GM23338 (cell line): Measurements from ENCODE around the gene CCNG1. TPM values are rescaled to one million over a fixed set of nuclear protein-coding genes. Genes with fewer than 3 reads are reported as not detected.
A peak's percentile ranks its signal among the peaks of the same experiment; 100 is the strongest.

Source experiments
- ATAC-seq: fragments of 200-7000 bp; cut with Tn5 transposase; 3 replicates; pipeline ENCODE4 v1.9.1; 2020
- DNase-seq: peaks from one replicate; pipeline ENCODE4 v3.0.0-alpha.2; 2015; ENCODE audit warnings: low spot score
- H2AFZ ChIP-seq: fragments of 200-600 bp; sonication (generic); 2 replicates; pipeline ENCODE4 v1.8.0; 2016; ENCODE audit warnings: antibody characterized with exemption, mild to moderate bottlenecking, moderate library complexity
- H3F3A ChIP-seq: fragments of 200-600 bp; sonication (generic); replicated peaks from 2 replicates; pipeline ENCODE4 v1.8.0; 2017; ENCODE audit warnings: antibody characterized with exemption, mixed run types, low read depth
- H3K27ac ChIP-seq: fragments of 200-600 bp; sonication (generic); 2 replicates; pipeline ENCODE4 v1.6.1; 2016; ENCODE audit warnings: low read depth
- H3K27me3 ChIP-seq: fragments of 200-600 bp; sonication (generic); 2 replicates; pipeline ENCODE4 v1.8.0; 2016; ENCODE audit warnings: mild to moderate bottlenecking, mixed run types, moderate library complexity; ENCODE audit not compliant: insufficient read depth
- H3K36me3 ChIP-seq: fragments of 200-600 bp; sonication (generic); 2 replicates; pipeline ENCODE4 v1.8.0; 2016; ENCODE audit warnings: mild to moderate bottlenecking; ENCODE audit not compliant: insufficient read depth
- H3K4me1 ChIP-seq: fragments of 200-600 bp; sonication (generic); 2 replicates; pipeline ENCODE4 v1.8.0; 2016; ENCODE audit warnings: mild to moderate bottlenecking, moderate library complexity; ENCODE audit not compliant: insufficient read depth
- H3K4me2 ChIP-seq: fragments of 200-600 bp; sonication (generic); 2 replicates; pipeline ENCODE4 v1.7.1; 2017; ENCODE audit warnings: mixed run types
- H3K4me3 ChIP-seq: fragments of 200-600 bp; sonication (generic); 2 replicates; pipeline ENCODE4 v1.6.1; 2016; ENCODE audit warnings: mixed run types
- H3K79me2 ChIP-seq: fragments of 200-600 bp; sonication (generic); replicated peaks from 2 replicates; pipeline ENCODE4 v1.8.0; 2017; ENCODE audit warnings: mild to moderate bottlenecking; ENCODE audit not compliant: insufficient read depth
- H3K9me2 ChIP-seq: fragments of 200-600 bp; sonication (generic); 2 replicates; pipeline ENCODE4 v1.8.0; 2017; ENCODE audit not compliant: insufficient read depth
- H4K20me1 ChIP-seq: fragments of 200-600 bp; sonication (generic); replicated peaks from 2 replicates; pipeline ENCODE4 v1.8.0; 2017; ENCODE audit warnings: mild to moderate bottlenecking; ENCODE audit not compliant: insufficient read depth
- H3K27ac Mint-ChIP-seq: 2 replicates; pipeline ENCODE4 v1.8.0; 2020; ENCODE audit warnings: inconsistent platforms, mild to moderate bottlenecking, moderate library complexity, mixed read lengths
- H3K27me3 Mint-ChIP-seq: 3 replicates; pipeline ENCODE4 v1.8.0; 2022; ENCODE audit warnings: low read depth, mild to moderate bottlenecking, moderate library complexity, mixed read lengths, inconsistent platforms; ENCODE audit not compliant: insufficient read depth, poor library complexity
- H3K36me3 Mint-ChIP-seq: 3 replicates; pipeline ENCODE4 v1.8.0; 2021; ENCODE audit warnings: low read depth, mild to moderate bottlenecking, inconsistent platforms, moderate library complexity, mixed read lengths
- H3K4me1 Mint-ChIP-seq: 3 replicates; pipeline ENCODE4 v1.8.0; 2020; ENCODE audit warnings: mild to moderate bottlenecking, inconsistent platforms, mixed read lengths
- H3K4me3 Mint-ChIP-seq: 3 replicates; pipeline ENCODE4 v1.8.0; 2021; ENCODE audit warnings: moderate library complexity, mild to moderate bottlenecking, inconsistent platforms, mixed read lengths
- H3K9me3 Mint-ChIP-seq: 3 replicates; pipeline ENCODE4 v1.8.0; 2020; ENCODE audit warnings: moderate library complexity, mild to moderate bottlenecking, inconsistent platforms, mixed read lengths
- CREB1 ChIP-seq: fragments of 250-450 bp; sonication (Bioruptor Pico); IDR thresholded peaks from 2 replicates; pipeline ENCODE4 v1.5.0; 2020; ENCODE audit warnings: low read depth, mild to moderate bottlenecking, moderate library complexity
- EZH2 ChIP-seq: fragments of 200-600 bp; sonication (generic); IDR thresholded peaks from one replicate; pipeline ENCODE4 v1.8.0; 2017; ENCODE audit warnings: antibody characterized with exemption, mild to moderate bottlenecking, low read depth; ENCODE audit not compliant: unreplicated experiment
- EZH2phosphoT487 ChIP-seq: fragments of 200-600 bp; sonication (generic); IDR thresholded peaks from one replicate; pipeline ENCODE4 v1.8.1; 2018; ENCODE audit warnings: antibody characterized with exemption; ENCODE audit not compliant: unreplicated experiment
- JUNB ChIP-seq: IDR thresholded peaks from one replicate; pipeline ENCODE4 v1.6.1; 2016; ENCODE audit warnings: antibody characterized with exemption; ENCODE audit not compliant: unreplicated experiment
- NANOG ChIP-seq: IDR thresholded peaks from 2 replicates; pipeline ENCODE4 v1.6.1; 2016; ENCODE audit warnings: antibody characterized with exemption, borderline replicate concordance
- POLR2AphosphoS5 ChIP-seq: IDR thresholded peaks from 2 replicates; pipeline ENCODE4 v1.6.1; 2016; ENCODE audit warnings: antibody characterized with exemption, low read depth
- REST ChIP-seq: IDR thresholded peaks from one replicate; pipeline ENCODE4 v1.6.1; 2018; ENCODE audit warnings: antibody characterized with exemption; ENCODE audit not compliant: unreplicated experiment
- STAT1 ChIP-seq: IDR thresholded peaks from one replicate; pipeline ENCODE4 v1.6.1; 2016; ENCODE audit warnings: antibody characterized with exemption; ENCODE audit not compliant: unreplicated experiment
- ZNF114 ChIP-seq: fragments of 250-450 bp; sonication (Bioruptor Pico); IDR thresholded peaks from 2 replicates; pipeline ENCODE4 v1.5.0; 2020; ENCODE audit warnings: mild to moderate bottlenecking, moderate library complexity
- ZNF331 ChIP-seq: fragments of 250-450 bp; sonication (Bioruptor Pico); IDR thresholded peaks from 2 replicates; pipeline ENCODE4 v1.5.0; 2020; ENCODE audit warnings: low read depth, mild to moderate bottlenecking, moderate library complexity
- polyA plus RNA-seq: library from polyadenylated mRNA; unstranded; fragments of >200 nt; fragmentation: Nextera tagmentation; extraction: Ambion mirVana; gene quantifications from 2 replicates; pipeline ENCODE4 v1.2.1, GENCODE V29; 2016
- total RNA-seq: library from RNA; depleted of rRNA; stranded (reverse); fragments of >200 nt; shearing (Covaris generic); gene quantifications from 2 replicates; pipeline ENCODE4 v1.2.3, GENCODE V29; 2014
- TF ChIP-seq, protein P1 (sequence below), 2 experiments: fragments of 200-600 bp in 1 of 2; sonication (generic) in 1 of 2; conservative IDR thresholded peaks; 2 replicates each; pipeline versions ENCODE4 v1.5.1 to v1.6.1; 2016 to 2017; ENCODE audit warnings: antibody characterized with exemption in 2 of 2, low read depth in 2 of 2, mild to moderate bottlenecking in 2 of 2, moderate library complexity in 1 of 2
- TF ChIP-seq, protein P2 (sequence below): IDR thresholded peaks from 2 replicates; pipeline ENCODE4 v1.6.1; 2016; ENCODE audit warnings: antibody characterized with exemption

Gene CCNG1
- total and polyA plus RNA-seq, 2 experiments from 2014 or later = 431 to 496 TPM

- peaks cover 16% of the 10 kb centered on the region for H3K36me3 Mint-ChIP-seq
- Histone ChIP-seq H3K36me3 (peaks cover 6% of the 10 kb centered on the region), H3K9me2 (peaks cover 6% of the 10 kb centered on the region; the same call in 1 of the 2 replicates), H3K4me3 (no peak overlapping the region), H3K27ac (no peak overlapping the region), H3F3A (0 out of 2 replicates have a peak, but pooled peaks cover 5% of the 10 kb centered on the region), H4K20me1 (peaks cover 14% of the 10 kb centered on the region), H3K27me3 (no peaks in the 10 kb centered on the region), H3K4me2 (no peak overlapping the region), H3K4me1 (peaks cover 12% of the 10 kb centered on the region), H2AFZ (no peak overlapping the region), H3K79me2 (peaks cover 16% of the 10 kb centered on the region)
- no peaks in the 10 kb centered on the region; the same call in 2 of the 3 replicates for H3K9me3 Mint-ChIP-seq
- H3K4me1 Mint-ChIP-seq = peaks cover 24% of the 10 kb centered on the region; the same call in 2 of the 3 replicates
- ATAC-seq = no peak
- TF ChIP-seq JUNB (no peak), CREB1 (no peak), ZNF331 (no peak), EZH2phosphoT487 (no peak), ZNF114 (CRISPR knock-in tag) (no peak)
- TF ChIP-seq, protein P1, sequence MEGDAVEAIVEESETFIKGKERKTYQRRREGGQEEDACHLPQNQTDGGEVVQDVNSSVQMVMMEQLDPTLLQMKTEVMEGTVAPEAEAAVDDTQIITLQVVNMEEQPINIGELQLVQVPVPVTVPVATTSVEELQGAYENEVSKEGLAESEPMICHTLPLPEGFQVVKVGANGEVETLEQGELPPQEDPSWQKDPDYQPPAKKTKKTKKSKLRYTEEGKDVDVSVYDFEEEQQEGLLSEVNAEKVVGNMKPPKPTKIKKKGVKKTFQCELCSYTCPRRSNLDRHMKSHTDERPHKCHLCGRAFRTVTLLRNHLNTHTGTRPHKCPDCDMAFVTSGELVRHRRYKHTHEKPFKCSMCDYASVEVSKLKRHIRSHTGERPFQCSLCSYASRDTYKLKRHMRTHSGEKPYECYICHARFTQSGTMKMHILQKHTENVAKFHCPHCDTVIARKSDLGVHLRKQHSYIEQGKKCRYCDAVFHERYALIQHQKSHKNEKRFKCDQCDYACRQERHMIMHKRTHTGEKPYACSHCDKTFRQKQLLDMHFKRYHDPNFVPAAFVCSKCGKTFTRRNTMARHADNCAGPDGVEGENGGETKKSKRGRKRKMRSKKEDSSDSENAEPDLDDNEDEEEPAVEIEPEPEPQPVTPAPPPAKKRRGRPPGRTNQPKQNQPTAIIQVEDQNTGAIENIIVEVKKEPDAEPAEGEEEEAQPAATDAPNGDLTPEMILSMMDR (conservative IDR thresholded peaks at IDR 0.05; ENCODE audit: low read depth in 2 of 2) = no peak
- TF ChIP-seq, protein P2, sequence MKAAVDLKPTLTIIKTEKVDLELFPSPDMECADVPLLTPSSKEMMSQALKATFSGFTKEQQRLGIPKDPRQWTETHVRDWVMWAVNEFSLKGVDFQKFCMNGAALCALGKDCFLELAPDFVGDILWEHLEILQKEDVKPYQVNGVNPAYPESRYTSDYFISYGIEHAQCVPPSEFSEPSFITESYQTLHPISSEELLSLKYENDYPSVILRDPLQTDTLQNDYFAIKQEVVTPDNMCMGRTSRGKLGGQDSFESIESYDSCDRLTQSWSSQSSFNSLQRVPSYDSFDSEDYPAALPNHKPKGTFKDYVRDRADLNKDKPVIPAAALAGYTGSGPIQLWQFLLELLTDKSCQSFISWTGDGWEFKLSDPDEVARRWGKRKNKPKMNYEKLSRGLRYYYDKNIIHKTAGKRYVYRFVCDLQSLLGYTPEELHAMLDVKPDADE = no peak
- no peak for DNase-seq
- no peak overlapping the region for H3K27ac Mint-ChIP-seq
- H3K4me3 Mint-ChIP-seq = peak overlapping the region; percentile 21; the same call in 1 of the 3 replicates
- peaks cover 5% of the 10 kb centered on the region for H3K27me3 Mint-ChIP-seq
Measured at GRCh38 chr5:163434401-163434866, 3.0 kb upstream of the CCNG1 start.

GRCh38 chr5:163436515-163436914 lies 880 bp upstream of the CCNG1 start:
- Histone ChIP-seq H3K27me3 (no peaks in the 10 kb centered on the region), H3K27ac (peak overlapping the region; percentile 32; the same call in 1 of the 2 replicates), H3K79me2 (peaks cover 37% of the 10 kb centered on the region), H3K4me3 (peak overlapping the region; percentile 48), H3K4me1 (peaks cover 18% of the 10 kb centered on the region), H3K36me3 (peaks cover 27% of the 10 kb centered on the region), H2AFZ (no peak overlapping the region), H3K9me2 (no peaks in the 10 kb centered on the region), H3F3A (no peaks in the 10 kb centered on the region), H4K20me1 (peaks cover 29% of the 10 kb centered on the region), H3K4me2 (peak overlapping the region; percentile 72)
- ATAC-seq (no peak), DNase-seq (no peak)
- peak overlapping the region; percentile 98 for H3K4me3 Mint-ChIP-seq
- peaks cover 30% of the 10 kb centered on the region; the same call in 2 of the 3 replicates for H3K4me1 Mint-ChIP-seq
- no peaks in the 10 kb centered on the region; the same call in 2 of the 3 replicates for H3K9me3 Mint-ChIP-seq
- H3K36me3 Mint-ChIP-seq = peaks cover 37% of the 10 kb centered on the region
- H3K27ac Mint-ChIP-seq = peak overlapping the region; percentile 50
- peaks cover 5% of the 10 kb centered on the region for H3K27me3 Mint-ChIP-seq
- TF ChIP-seq STAT1 (no peak), REST (no peak), EZH2 (no peak), CREB1 (no peak), POLR2AphosphoS5 (no peak), ZNF331 (no peak), NANOG (no peak), EZH2phosphoT487 (no peak), ZNF114 (CRISPR knock-in tag) (no peak)
- TF ChIP-seq, protein P2 = no peak
- TF ChIP-seq, protein P1 (conservative IDR thresholded peaks at IDR 0.05; ENCODE audit: low read depth in 2 of 2) = no peak
